HepG2 (cell line): ENCODE data around the gene BAG3. TPM values are rescaled to one million over a fixed set of nuclear protein-coding genes. Genes with fewer than 3 reads are reported as not detected.

ENCODE experiments used
- BORCS8-MEF2B ChIP-seq: sonication (generic); formaldehyde crosslinking; IDR thresholded peaks from 2 replicates; pipeline ENCODE4 v1.8.0; 2022; ENCODE audit warnings: mild to moderate bottlenecking, missing genetic modification reagents
- CBX1 ChIP-seq: IDR thresholded peaks from one replicate; pipeline ENCODE4 v1.6.1; 2016; ENCODE audit warnings: antibody characterized with exemption, low read depth
- CCAR2 ChIP-seq: fragments of 200-400 bp; formaldehyde crosslinking; optimal IDR thresholded peaks from 2 replicates; pipeline ENCODE3; 2018; ENCODE audit warnings: low read depth, mild to moderate bottlenecking, low read length, moderate library complexity
- ETV6 ChIP-seq: sonication (generic); formaldehyde crosslinking; conservative IDR thresholded peaks from 2 replicates; pipeline ENCODE4 v1.4.0; 2020; ENCODE audit warnings: missing genetic modification reagents
- HNRNPLL ChIP-seq: fragments of 200-400 bp; formaldehyde crosslinking; IDR thresholded peaks from 2 replicates; pipeline ENCODE4 v1.6.1; 2017; ENCODE audit warnings: mild to moderate bottlenecking, low read depth, low read length; ENCODE audit not compliant: poor library complexity, severe bottlenecking
- HOXA7 ChIP-seq: sonication (generic); formaldehyde crosslinking; IDR thresholded peaks from 2 replicates; pipeline ENCODE4 v1.8.1; 2022; ENCODE audit warnings: mild to moderate bottlenecking, missing genetic modification reagents, moderate library complexity
- IKZF4 ChIP-seq: sonication (generic); formaldehyde crosslinking; IDR thresholded peaks from 2 replicates; pipeline ENCODE4 v1.5.1; 2020; ENCODE audit warnings: borderline replicate concordance, mild to moderate bottlenecking, low read depth, missing genetic modification reagents; ENCODE audit errors: not compliant biosample characterization
- KLF6 ChIP-seq: IDR thresholded peaks from 2 replicates; pipeline ENCODE4 v1.8.0; 2016; ENCODE audit warnings: missing biosample characterization, missing genetic modification reagents
- MAFG ChIP-seq: sonication (generic); formaldehyde crosslinking; IDR thresholded peaks from 2 replicates; pipeline ENCODE4 v1.5.1; 2020; ENCODE audit warnings: mild to moderate bottlenecking, missing genetic modification reagents
- NCOA2 ChIP-seq: sonication (generic); formaldehyde crosslinking; IDR thresholded peaks from 2 replicates; pipeline ENCODE4 v1.8.0; 2022; ENCODE audit warnings: inconsistent platforms
- NFAT5 ChIP-seq: sonication (generic); formaldehyde crosslinking; IDR thresholded peaks from 2 replicates; pipeline ENCODE4 v1.4.0; 2020; ENCODE audit warnings: missing genetic modification reagents
- NKX3-1 ChIP-seq: sonication (generic); formaldehyde crosslinking; IDR thresholded peaks from 2 replicates; pipeline ENCODE4 v1.5.0; 2020; ENCODE audit warnings: missing genetic modification reagents
- PRPF4 ChIP-seq: fragments of 200-400 bp; formaldehyde crosslinking; IDR thresholded peaks from 2 replicates; pipeline ENCODE4 v1.6.1; 2016; ENCODE audit warnings: low read length, low read depth; ENCODE audit not compliant: poor library complexity, severe bottlenecking
- REPIN1 ChIP-seq: sonication (generic); formaldehyde crosslinking; IDR thresholded peaks from 2 replicates; pipeline ENCODE4 v1.8.0; 2022; ENCODE audit warnings: missing genetic modification reagents, low read depth, mild to moderate bottlenecking, borderline replicate concordance
- RNF219 ChIP-seq: sonication (generic); formaldehyde crosslinking; IDR thresholded peaks from 2 replicates; pipeline ENCODE4 v1.5.0; 2020; ENCODE audit warnings: mild to moderate bottlenecking, missing genetic modification reagents
- SMARCC2 ChIP-seq: fragments of 450-650 bp; IDR thresholded peaks from 2 replicates; pipeline ENCODE4 v1.6.1; 2017; ENCODE audit warnings: antibody characterized with exemption, mild to moderate bottlenecking
- SP4 ChIP-seq: sonication (generic); formaldehyde crosslinking; IDR thresholded peaks from 2 replicates; pipeline ENCODE4 v1.8.1; 2023; ENCODE audit warnings: mild to moderate bottlenecking, missing genetic modification reagents
- TCF7L2 ChIP-seq: IDR thresholded peaks from 2 replicates; pipeline ENCODE4 v1.6.1; 2011; ENCODE audit warnings: mild to moderate bottlenecking, low read depth, low read length, moderate library complexity
- ZNF10 ChIP-seq: sonication (generic); formaldehyde crosslinking; IDR thresholded peaks from 2 replicates; pipeline ENCODE4 v1.4.0; 2020; ENCODE audit warnings: mild to moderate bottlenecking, low read depth, missing genetic modification reagents, borderline replicate concordance
- ZNF143 ChIP-seq: sonication (generic); formaldehyde crosslinking; IDR thresholded peaks from 2 replicates; pipeline ENCODE4 v1.4.0; 2020; ENCODE audit warnings: missing genetic modification reagents
- ZNF326 ChIP-seq: sonication (generic); formaldehyde crosslinking; IDR thresholded peaks from 2 replicates; pipeline ENCODE4 v1.4.0; 2020; ENCODE audit warnings: missing genetic modification reagents, borderline replicate concordance
- ZNF878 ChIP-seq: sonication (generic); formaldehyde crosslinking; IDR thresholded peaks from 2 replicates; pipeline ENCODE4 v1.8.1; 2023; ENCODE audit warnings: mild to moderate bottlenecking, missing genetic modification reagents, moderate library complexity
- ZSCAN12 ChIP-seq: sonication (generic); formaldehyde crosslinking; IDR thresholded peaks from 2 replicates; pipeline ENCODE4 v1.9.0; 2021; ENCODE audit warnings: mild to moderate bottlenecking, missing genetic modification reagents
- polyA plus RNA-seq, 8 experiments: library from polyadenylated mRNA; depleted of rRNA in 3 of 8; stranded (reverse) in 7 of 8; unstranded in 1 of 8; fragments of >200 nt; fragmentation: Illumina TruSeq in 4 of 8; extraction: Trizol in 4 of 8; gene quantifications; 2 replicates each; pipeline versions ENCODE4 v1.2.1 to v1.2.3, GENCODE V29; 2011 to 2016; ENCODE audit warnings: low read depth in 4 of 8, missing spikeins in 1 of 8, mixed read lengths in 1 of 8; ENCODE audit not compliant: insufficient read depth in 1 of 8
- total RNA-seq, 5 experiments: library from RNA; depleted of rRNA; stranded (reverse); fragments of >200 nt; fragmentation: Illumina TruSeq; extraction: Trizol; gene quantifications; 2 replicates each; pipeline ENCODE4 v1.2.3, GENCODE V29; 2016; ENCODE audit warnings: low read depth in 1 of 5

BAG3 gene
- total and polyA plus RNA-seq, 2 of the 13 experiments (the other 11 are each of a cell fraction or from before 2014, with no cell fraction given) = 2.9 to 6.7 TPM

- TF ChIP-seq ZSCAN12 (CRISPR knock-in tag) = no peak
- peak; percentile 67 for TF ChIP-seq CBX1
- TF ChIP-seq NCOA2 = peak; percentile 5; the same call in 1 of the 2 replicates
- peak; percentile 62; the same call in 1 of the 2 replicates for TF ChIP-seq BORCS8-MEF2B (CRISPR knock-in tag)
- 0 out of 2 replicates have a peak, but pooled peaks have one; percentile 31 for TF ChIP-seq REPIN1 (CRISPR knock-in tag)
- 0 out of 2 replicates have a peak, but pooled peaks have one; percentile 23 for TF ChIP-seq RNF219
- peak; percentile 53 for TF ChIP-seq NKX3-1 (CRISPR knock-in tag)
- TF ChIP-seq ZNF10 (CRISPR knock-in tag) = no peak
- no peak for TF ChIP-seq HOXA7
- peak; percentile 58 for TF ChIP-seq HNRNPLL
- no peak for TF ChIP-seq SMARCC2
- TF ChIP-seq SP4 (CRISPR knock-in tag) = peak; percentile 71
- no peak for TF ChIP-seq ZNF326 (CRISPR knock-in tag)
- TF ChIP-seq IKZF4 (CRISPR knock-in tag) = no peak
- peak; percentile 59; the same call in 1 of the 2 replicates for TF ChIP-seq KLF6
- TF ChIP-seq MAFG (CRISPR knock-in tag) = no peak
- 0 out of 2 replicates have a peak, but pooled peaks have one; percentile 51 for TF ChIP-seq ZNF878 (CRISPR knock-in tag)
- TF ChIP-seq TCF7L2 = no peak
- no peak for TF ChIP-seq ZNF143 (CRISPR knock-in tag)
- 0 out of 2 replicates have a peak, but pooled peaks have one; percentile 28 for TF ChIP-seq NFAT5 (CRISPR knock-in tag)
- TF ChIP-seq ETV6 (CRISPR knock-in tag) = peak; percentile 73; the same call in 1 of the 2 replicates
- TF ChIP-seq CCAR2 = no peak
- TF ChIP-seq PRPF4 = peak; percentile 62
Observed at GRCh38 chr10:119650692-119651513, at the start of gene BAG3 (continued).
